ENCODE data around the gene AGBL5. TPM values are rescaled to one million over a fixed set of nuclear protein-coding genes. Genes with fewer than 3 reads are reported as not detected.

Gene AGBL5
- total and polyA plus RNA-seq, 2 of the 13 experiments (the other 11 are each of a cell fraction or from before 2014, with no cell fraction given), result 55.9 to 73.3 TPM

DNA sequence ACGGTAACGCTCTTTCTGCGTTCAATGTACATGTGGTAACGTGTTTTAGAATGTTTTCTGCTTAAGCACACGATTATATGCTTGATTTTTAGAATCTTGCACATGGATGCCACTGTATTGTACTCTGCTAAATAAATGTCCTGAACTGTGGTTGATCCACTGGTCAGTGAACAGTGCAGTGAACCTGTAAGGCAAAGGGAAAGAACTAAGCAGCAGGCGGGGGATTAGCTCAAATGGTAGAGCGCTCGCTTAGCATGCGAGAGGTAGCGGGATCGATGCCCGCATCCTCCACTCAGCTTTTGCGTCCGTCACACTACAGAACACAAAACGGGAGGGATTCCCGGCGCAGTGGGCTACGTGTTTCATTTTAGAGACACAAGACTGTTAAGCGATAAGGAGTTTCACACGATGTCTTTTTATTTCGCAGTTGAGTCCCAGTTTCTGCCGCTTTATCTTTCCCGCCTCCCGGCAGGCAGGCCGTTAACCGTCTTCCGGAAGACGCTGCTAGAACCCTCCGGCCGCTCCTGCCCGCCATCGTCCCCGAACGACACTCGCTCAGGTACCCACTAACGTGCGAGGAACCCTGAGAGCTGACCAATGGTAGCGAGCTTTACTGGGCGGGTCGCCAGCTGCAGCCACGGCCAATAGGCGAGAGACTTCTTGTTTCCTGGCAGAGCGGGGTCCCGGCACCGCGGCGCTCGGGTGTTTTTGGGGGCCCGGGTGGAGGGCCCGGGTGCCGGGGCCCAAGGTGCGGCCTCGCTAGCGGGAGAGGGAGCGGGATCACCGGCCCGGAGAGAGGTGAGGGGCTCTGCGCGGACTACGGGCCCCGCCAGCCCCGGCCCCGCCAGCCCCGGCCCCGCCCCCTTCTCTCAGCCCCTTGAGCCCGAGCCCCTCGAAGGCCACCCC lies at the start of gene AGBL5 (continued):
- TF ChIP-seq, protein P1, sequence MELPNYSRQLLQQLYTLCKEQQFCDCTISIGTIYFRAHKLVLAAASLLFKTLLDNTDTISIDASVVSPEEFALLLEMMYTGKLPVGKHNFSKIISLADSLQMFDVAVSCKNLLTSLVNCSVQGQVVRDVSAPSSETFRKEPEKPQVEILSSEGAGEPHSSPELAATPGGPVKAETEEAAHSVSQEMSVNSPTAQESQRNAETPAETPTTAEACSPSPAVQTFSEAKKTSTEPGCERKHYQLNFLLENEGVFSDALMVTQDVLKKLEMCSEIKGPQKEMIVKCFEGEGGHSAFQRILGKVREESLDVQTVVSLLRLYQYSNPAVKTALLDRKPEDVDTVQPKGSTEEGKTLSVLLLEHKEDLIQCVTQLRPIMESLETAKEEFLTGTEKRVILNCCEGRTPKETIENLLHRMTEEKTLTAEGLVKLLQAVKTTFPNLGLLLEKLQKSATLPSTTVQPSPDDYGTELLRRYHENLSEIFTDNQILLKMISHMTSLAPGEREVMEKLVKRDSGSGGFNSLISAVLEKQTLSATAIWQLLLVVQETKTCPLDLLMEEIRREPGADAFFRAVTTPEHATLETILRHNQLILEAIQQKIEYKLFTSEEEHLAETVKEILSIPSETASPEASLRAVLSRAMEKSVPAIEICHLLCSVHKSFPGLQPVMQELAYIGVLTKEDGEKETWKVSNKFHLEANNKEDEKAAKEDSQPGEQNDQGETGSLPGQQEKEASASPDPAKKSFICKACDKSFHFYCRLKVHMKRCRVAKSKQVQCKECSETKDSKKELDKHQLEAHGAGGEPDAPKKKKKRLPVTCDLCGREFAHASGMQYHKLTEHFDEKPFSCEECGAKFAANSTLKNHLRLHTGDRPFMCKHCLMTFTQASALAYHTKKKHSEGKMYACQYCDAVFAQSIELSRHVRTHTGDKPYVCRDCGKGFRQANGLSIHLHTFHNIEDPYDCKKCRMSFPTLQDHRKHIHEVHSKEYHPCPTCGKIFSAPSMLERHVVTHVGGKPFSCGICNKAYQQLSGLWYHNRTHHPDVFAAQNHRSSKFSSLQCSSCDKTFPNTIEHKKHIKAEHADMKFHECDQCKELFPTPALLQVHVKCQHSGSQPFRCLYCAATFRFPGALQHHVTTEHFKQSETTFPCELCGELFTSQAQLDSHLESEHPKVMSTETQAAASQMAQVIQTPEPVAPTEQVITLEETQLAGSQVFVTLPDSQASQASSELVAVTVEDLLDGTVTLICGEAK (IDR thresholded peaks at IDR 0.05), result 0 out of 2 replicates have a peak, but pooled peaks have one; percentile 28
- TF ChIP-seq, protein P1 (CRISPR knock-in tag; IDR thresholded peaks at IDR 0.05), result peak; percentile 86
- TF ChIP-seq, protein P2, sequence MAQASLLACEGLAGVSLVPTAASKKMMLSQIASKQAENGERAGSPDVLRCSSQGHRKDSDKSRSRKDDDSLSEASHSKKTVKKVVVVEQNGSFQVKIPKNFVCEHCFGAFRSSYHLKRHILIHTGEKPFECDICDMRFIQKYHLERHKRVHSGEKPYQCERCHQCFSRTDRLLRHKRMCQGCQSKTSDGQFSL (CRISPR knock-in tag; IDR thresholded peaks at IDR 0.05), result peak; percentile 59; the same call in 1 of the 2 replicates
- TF ChIP-seq ZBTB7B (CRISPR knock-in tag; IDR thresholded peaks at IDR 0.05) (peak; percentile 68; the same call in 1 of the 2 replicates), SIX4 (CRISPR knock-in tag; IDR thresholded peaks at IDR 0.05) (no peak; the same call in 1 of the 2 replicates), SMAD9 (CRISPR knock-in tag; IDR thresholded peaks at IDR 0.05) (peak; percentile 91; the same call in 1 of the 2 replicates), ZNF782 (CRISPR knock-in tag; IDR thresholded peaks at IDR 0.05; ENCODE audit: borderline replicate concordance) (peak; percentile 97), SETDB1 (CRISPR knock-in tag; IDR thresholded peaks at IDR 0.05; ENCODE audit: borderline replicate concordance) (no peak), ELF3 (CRISPR knock-in tag; IDR thresholded peaks at IDR 0.05) (peak; percentile 93), ZNF615 (CRISPR knock-in tag; IDR thresholded peaks at IDR 0.05; ENCODE audit: borderline replicate concordance) (peak; percentile 98), ZNF292 (CRISPR knock-in tag; IDR thresholded peaks at IDR 0.05; ENCODE audit: borderline replicate concordance, low read depth) (peak; percentile 47; the same call in 1 of the 2 replicates), MEIS2 (CRISPR knock-in tag; IDR thresholded peaks at IDR 0.05) (peak; percentile 96)
- TF ChIP-seq, protein P3, sequence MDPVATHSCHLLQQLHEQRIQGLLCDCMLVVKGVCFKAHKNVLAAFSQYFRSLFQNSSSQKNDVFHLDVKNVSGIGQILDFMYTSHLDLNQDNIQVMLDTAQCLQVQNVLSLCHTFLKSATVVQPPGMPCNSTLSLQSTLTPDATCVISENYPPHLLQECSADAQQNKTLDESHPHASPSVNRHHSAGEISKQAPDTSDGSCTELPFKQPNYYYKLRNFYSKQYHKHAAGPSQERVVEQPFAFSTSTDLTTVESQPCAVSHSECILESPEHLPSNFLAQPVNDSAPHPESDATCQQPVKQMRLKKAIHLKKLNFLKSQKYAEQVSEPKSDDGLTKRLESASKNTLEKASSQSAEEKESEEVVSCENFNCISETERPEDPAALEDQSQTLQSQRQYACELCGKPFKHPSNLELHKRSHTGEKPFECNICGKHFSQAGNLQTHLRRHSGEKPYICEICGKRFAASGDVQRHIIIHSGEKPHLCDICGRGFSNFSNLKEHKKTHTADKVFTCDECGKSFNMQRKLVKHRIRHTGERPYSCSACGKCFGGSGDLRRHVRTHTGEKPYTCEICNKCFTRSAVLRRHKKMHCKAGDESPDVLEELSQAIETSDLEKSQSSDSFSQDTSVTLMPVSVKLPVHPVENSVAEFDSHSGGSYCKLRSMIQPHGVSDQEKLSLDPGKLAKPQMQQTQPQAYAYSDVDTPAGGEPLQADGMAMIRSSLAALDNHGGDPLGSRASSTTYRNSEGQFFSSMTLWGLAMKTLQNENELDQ (CRISPR knock-in tag; IDR thresholded peaks at IDR 0.05; ENCODE audit: borderline replicate concordance), result peak; percentile 67; the same call in 1 of the 2 replicates

Measured in HepG2 (cell line).